Hematopoietic multipotent progenitor cell treated with erythropoietin and hydrocortisone succinate and interleukin-3 and kit ligand, for 6 days (in vitro differentiated cells): ENCODE data around the gene KRT9.
"Not testable (repeated sequence)": the region's sequence is repeated elsewhere in the genome, so short reads cannot be mapped to it uniquely, and the experiment has no call there.

Experiments used
- DNase-seq: peaks from one replicate; pipeline ENCODE4 v3.0.0-alpha.2; 2015

KRT9 gene, protein sequence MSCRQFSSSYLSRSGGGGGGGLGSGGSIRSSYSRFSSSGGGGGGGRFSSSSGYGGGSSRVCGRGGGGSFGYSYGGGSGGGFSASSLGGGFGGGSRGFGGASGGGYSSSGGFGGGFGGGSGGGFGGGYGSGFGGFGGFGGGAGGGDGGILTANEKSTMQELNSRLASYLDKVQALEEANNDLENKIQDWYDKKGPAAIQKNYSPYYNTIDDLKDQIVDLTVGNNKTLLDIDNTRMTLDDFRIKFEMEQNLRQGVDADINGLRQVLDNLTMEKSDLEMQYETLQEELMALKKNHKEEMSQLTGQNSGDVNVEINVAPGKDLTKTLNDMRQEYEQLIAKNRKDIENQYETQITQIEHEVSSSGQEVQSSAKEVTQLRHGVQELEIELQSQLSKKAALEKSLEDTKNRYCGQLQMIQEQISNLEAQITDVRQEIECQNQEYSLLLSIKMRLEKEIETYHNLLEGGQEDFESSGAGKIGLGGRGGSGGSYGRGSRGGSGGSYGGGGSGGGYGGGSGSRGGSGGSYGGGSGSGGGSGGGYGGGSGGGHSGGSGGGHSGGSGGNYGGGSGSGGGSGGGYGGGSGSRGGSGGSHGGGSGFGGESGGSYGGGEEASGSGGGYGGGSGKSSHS

DNA sequence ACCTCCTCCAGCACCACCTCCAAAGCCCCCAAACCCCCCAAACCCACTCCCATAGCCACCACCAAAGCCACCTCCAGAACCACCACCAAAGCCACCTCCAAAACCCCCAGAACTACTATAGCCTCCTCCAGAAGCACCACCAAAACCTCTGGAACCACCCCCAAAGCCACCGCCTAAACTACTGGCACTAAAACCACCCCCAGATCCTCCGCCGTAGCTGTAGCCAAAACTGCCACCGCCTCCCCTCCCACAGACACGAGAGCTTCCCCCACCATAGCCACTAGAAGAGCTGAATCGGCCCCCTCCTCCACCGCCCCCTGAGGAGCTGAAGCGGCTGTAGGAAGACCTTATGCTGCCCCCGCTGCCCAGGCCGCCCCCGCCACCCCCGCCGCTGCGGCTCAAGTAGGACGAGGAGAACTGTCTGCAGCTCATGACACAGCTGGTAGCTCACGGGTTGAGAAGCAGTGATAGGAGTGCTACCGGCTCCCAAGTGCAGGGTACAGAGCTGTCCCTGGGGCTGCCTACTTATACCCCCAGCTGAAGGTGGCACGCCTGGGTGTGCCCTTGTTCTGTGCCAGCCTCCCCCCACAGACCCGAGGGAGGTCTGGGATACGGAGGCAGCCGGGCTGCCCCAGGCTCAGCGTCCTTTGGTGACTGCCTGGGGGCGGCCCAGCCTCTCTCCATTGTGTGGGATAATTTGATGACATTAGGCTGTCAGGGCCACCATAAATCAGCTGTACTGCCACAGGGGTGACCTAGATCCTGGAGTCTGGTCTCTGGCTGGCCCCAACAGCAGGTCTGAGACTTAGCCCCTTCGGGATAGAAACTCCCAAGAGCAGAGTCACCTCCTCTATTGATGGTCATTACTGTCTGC lies at the start of gene KRT9:
KRT9 (minus strand) TSS at position 499 of the 874 bp plus-strand sequence; CDS start at position 432, 67 bp downstream.
- no peak for DNase-seq

GRCh38 chr17:41621435-41621817 lies 49.6 kb upstream of the KRT9 start:
- DNase-seq: not testable (repeated sequence)

GRCh38 chr17:41620583-41621434 lies 49.0 kb upstream of the KRT9 start:
- no peak for DNase-seq

- not testable (repeated sequence) for DNase-seq
These were observed 48.2 kb upstream of the KRT9 start for GRCh38 chr17:41619927-41620582.

DNA sequence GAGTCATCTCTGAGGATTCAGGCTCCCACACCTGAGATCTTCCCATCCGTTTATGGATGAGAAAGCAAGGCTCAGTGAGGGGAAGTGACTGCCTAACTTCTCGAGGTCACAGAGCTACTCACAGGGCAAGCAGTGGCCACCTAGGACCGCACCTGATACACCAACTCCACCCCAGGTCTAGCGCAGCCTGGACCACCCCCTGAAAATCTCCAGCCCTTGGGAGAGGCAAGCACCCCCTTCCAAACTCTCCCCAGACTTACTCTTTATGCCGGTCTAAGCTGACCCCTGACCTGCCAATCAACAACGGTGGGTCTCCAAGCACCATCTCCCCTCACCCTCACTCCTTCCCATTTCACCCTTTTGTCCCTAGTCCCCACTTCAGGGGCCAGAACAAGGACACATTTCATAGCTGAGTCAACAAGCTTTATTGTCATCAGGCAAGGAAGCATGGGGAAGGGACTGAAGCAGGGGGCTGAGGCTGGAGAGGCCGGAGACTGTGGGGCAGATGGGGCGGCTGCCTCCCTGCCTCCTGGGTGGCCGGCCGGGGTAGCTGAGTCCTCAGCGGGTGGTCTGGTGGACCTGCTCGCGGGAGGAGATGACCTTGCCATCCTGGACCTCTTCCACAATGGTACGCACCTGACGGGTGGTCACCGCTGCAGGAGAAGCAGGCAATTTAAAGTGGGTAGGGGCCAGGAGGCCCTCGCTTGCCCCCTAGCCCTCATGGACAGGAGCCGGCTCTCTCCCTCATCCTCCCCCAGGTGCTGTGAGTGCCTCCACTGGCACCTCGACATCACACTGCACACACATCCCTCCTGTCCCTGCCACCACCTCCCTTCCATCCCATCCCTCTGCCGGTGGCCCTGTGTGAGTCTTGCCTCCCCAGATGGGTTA lies 47.4 kb upstream of the KRT9 start:
- DNase-seq: no peak

- no peak for DNase-seq
These were observed 46.6 kb upstream of the KRT9 start for GRCh38 chr17:41618341-41619035.

DNA sequence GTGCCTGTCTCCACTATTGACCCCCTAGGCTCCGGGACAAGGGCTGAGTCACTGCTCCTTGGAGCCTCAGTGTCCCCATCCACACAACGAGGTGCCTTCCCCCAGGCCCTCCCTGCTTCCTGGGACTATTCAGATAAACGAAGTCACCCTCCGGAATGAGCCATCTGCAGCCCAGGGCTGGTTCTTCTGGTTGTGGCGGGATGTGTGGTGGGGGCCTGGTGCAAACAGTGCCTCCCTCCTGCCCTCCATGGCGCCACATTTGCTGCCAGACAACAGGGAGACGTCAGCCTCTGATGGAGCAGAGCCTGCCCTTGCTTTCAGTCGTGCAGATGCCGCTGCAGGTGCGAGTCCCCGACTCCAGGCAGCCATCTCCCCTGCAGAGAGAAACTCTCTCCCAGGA lies 45.8 kb upstream of the KRT9 start:
- no peak for DNase-seq

- no peak for DNase-seq
These were observed 45.3 kb upstream of the KRT9 start for GRCh38 chr17:41617136-41617535.

DNA sequence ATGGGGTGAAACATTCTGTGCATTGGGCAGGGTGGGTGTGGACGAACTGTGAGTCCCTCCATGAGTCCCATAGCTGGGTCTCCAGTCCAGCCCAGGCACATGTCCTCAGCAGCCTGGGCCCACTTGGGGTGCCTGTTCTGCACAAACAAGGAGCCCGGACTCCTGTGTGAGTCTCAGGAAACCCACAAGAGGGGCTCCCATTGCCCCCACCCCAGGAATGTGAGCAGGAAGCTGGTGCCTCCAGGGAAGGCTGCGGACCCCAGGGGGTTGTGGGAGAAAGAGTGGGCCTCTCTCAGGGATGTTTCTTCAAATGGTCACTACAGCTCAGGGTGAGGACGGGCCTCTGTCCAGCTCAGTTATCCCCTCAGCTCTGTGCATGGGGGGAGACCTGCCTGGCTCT lies 44.6 kb upstream of the KRT9 start:
- not testable (repeated sequence) for DNase-seq

GRCh38 chr17:41615454-41615853 lies 43.6 kb upstream of the KRT9 start:
- no peak for DNase-seq

GRCh38 chr17:41614767-41615166 lies 42.9 kb upstream of the KRT9 start:
- DNase-seq: not testable (repeated sequence)

GRCh38 chr17:41614098-41614497 lies 42.2 kb upstream of the KRT9 start:
- no peak for DNase-seq

GRCh38 chr17:41613277-41614082 lies 41.6 kb upstream of the KRT9 start:
- no peak for DNase-seq

DNA sequence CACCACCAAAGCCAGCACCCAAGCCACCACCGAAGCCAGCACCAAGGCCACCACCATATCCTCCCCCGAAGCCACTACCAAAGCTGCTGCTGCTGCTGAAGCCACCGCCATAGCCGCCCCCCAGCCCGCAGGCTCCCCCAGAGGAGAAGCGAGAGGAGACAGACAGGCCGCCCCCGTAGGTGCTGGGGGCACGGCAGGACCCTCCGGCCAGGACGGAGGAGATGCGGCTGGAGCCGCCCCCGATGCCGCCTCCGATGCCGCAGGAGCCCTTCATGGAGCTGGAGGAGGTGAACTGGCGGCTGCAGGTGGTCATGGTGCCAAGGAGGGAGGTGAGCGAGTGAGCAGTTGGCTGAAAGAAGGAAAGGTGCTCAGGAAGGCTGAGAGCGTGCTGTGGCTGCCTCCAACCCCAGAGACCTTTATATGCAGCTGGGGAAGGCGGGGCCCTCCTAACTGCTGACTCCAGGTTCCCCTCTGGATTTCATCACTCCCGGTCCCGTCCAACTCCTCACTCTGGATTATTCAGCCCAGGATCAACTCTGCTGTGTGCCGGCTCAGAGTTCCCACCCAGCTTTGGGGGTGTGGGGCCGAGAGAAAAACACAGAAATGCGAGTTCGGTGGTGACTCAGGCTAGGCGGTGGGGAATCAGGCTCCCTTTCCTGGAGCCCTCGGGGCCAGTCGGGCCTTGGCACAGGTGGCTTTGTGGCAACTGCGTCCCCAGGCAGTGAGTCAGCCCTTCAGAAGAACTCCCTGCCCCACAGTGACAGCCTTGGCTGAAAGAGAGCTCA lies 40.7 kb upstream of the KRT9 start, which contains the start of gene KRT16:
KRT16 (minus strand) TSS at position 392 of the 785 bp plus-strand sequence; CDS start at position 313, 79 bp downstream.
- DNase-seq: not testable (repeated sequence)

GRCh38 chr17:41610965-41611640 lies 39.2 kb upstream of the KRT9 start:
- DNase-seq: no peak

DNA sequence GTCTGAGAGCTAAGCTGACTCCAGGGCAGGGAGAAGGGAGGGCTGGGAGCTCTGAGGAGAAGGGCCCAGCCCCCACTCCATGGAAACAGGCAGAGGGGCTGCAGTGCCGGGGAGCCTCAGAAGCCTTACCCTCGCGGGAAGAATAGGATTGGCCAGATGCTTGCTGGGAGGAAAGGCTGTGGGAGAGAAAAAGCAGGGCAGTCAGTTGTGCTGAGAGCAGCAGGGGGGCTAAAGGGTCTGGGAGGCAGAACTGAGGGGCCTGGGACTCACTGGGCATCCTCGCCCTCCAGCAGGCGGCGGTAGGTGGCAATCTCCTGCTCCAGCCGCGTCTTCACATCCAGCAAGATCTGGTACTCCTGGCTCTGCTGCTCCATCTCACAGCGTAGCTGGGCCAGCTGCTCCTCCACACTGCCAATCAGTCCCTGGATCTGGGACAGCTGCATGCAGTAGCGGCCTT lies 38.2 kb upstream of the KRT9 start:
- DNase-seq: not testable (repeated sequence)

DNA sequence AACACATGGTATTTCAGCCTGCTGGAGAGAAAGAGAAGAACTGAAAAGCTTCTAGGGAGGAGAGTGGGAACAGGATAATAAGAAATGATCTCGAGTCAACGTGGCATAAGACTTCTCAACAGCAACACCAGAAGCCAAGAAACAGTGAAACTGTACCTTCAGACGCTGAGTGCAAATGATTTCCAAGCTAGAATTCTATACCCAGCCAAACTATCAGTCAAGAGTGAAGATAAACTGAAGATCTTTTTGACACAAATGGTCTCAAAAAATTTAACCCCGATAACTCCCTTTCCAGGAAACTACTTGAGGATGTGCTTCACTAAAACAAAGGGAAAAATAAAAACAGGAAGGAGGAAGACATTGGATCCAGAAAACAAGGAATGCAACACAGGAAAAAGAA lies 35.1 kb upstream of the KRT9 start:
- not testable (repeated sequence) for DNase-seq

- no peak for DNase-seq
These were observed 30.7 kb upstream of the KRT9 start for GRCh38 chr17:41602524-41602923.
